CD4-positive, alpha-beta T cell treated with Interleukin-21 for 1 hour (primary cell): ENCODE data around the gene TSEN2.
"Not testable (repeated sequence)": the region's sequence is repeated elsewhere in the genome, so short reads cannot be mapped to it uniquely, and the experiment has no call there.

Experiments
- DNase-seq: peaks from one replicate; pipeline ENCODE4 v3.0.0-alpha.2; 2020

Gene TSEN2

DNA sequence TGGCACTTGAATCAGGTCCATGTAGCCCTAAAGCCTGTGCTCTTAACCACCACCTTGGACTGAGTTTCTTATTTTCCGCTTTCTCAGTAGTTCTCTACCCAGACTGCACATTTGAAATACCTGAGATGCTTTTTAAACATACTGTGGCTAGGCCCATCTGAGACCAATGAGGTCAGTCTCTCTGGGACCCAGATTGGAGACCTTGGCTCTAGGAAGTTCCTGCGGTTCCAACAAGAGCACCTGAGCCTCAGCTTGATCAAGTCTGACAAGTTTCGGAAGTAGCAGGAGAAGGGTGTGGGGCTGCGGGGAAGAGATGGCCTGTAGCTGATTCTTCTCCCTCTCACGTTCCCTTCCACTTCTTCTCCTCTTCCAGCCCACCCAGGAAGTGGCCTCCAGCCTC lies 11.5 kb upstream of the TSEN2 start:
- no peak for DNase-seq

- no peak for DNase-seq
These were observed 10.8 kb upstream of the TSEN2 start for GRCh38 chr3:12473511-12473910.

GRCh38 chr3:12476238-12476897 lies 7.9 kb upstream of the TSEN2 start:
- no peak for DNase-seq

GRCh38 chr3:12477256-12477655 lies 7.0 kb upstream of the TSEN2 start:
- no peak for DNase-seq

DNA sequence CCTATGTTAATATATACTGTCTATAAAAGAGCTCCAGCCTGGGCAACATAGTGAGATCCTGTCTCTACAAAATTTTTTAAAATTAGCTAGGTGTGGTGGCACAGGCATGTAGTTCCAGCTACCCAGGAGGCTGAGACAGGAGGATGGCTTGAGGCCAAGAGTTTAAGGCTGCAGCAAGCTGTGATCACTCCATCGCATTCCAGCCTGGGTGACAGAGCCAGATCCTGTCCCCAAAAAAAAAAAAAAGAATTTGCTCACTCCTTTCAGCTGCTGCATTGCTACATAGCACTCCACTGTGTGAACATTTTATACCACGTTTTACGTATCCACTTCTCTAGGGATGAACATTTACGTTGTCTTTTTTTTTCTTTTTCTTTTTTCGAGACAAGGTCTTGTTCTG lies 6.0 kb upstream of the TSEN2 start:
- no peak for DNase-seq

GRCh38 chr3:12479198-12479597 lies 5.1 kb upstream of the TSEN2 start:
- not testable (repeated sequence) for DNase-seq

GRCh38 chr3:12479919-12480427 lies 4.3 kb upstream of the TSEN2 start:
- DNase-seq: peak; percentile 68

DNA sequence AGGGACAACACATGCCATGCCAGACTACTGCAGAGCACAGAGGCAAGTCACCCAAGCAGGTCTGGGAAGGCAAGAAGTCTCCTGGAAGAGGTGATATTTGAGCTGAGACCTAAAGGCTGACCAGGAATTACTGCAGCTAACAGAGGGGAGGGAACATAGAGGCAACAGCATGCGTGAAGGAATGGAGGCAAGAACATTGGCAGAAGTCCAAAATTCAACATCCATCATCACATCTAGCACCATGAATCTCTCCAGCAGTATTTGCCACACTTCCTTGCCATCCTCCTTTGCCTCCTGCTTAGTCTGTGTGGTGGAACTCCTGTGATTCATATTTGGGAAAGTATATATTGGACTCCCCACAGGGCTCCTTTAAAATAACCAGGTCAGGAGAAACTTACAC lies 870 bp upstream of the TSEN2 start:
- DNase-seq: no peak

DNA sequence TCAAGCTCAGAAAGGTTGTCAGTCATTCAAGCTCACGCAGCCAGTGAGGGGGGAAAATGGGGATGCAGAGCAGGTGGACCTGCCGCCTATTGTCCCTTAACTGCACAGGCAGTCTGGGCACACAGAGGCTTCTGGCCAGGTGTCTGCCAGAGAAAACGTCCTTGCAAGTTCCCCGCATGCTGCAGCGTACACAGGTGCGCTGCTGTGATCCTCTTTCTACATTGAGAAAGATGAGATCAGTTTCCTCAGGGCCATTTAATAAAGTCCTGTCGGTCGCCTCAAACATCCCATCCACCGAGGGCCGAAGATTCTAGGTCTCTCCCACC lies 445 bp upstream of the TSEN2 start:
- no peak for DNase-seq

DNA sequence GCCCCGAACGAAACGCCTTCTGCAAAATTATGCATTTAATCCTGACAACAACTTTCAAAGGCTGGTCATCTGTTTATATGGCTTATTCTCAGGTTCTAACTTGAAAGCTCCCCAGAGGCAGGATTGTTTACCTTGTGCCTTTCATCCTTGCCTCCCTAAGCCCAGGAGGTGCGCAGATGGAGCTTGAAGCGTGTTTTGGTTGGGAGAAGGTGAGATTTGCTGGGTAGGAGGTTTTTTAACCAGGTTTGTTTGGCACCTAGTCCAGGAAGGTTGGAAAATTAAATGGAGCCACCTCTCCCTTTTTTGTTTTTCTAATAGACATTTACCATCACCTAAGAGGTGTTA lies 675 bp downstream of the TSEN2 start:
- DNase-seq: no peak

DNA sequence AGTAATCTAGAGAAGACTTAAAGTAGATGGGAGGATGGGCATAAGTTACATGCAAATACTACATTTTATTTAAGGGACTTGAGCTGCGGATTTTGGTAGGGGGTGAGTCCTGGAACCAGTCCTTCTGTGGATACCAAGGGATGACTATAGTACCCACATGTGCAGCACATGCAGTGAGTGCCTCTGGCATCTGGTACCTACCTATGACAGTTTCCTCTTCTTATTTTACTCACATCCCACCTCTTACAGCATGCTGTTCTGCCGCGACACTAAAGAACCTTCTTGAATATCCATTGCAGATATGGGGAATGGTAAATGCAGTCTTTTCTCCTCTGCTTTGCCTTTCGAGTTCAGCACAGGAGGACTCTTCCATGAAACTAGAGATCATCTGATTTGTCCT lies 1.7 kb downstream of the TSEN2 start:
- DNase-seq: no peak

DNA sequence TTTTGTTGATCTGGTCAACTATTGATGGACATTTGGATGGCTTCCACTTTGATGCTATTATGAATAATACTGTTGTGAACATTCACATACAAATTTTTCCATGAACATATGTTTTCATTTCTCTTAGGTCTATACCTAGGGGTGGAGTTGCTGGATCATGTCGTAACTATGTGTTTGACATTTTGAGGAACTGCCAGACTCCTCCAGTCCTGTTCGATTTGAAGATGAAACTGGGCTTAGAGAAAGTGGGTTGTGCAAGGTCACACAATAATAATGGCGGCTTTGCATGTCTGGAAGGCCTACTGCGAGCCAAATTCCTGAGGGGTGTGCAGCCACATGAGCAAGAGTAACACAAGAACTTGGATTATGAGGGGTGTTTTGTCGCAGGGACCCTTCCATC lies 2.6 kb downstream of the TSEN2 start:
- DNase-seq: no peak

- no peak for DNase-seq
These were observed 3.1 kb downstream of the TSEN2 start for GRCh38 chr3:12487336-12487735.

- no peak for DNase-seq
These were observed 3.5 kb downstream of the TSEN2 start for GRCh38 chr3:12487786-12488185.

DNA sequence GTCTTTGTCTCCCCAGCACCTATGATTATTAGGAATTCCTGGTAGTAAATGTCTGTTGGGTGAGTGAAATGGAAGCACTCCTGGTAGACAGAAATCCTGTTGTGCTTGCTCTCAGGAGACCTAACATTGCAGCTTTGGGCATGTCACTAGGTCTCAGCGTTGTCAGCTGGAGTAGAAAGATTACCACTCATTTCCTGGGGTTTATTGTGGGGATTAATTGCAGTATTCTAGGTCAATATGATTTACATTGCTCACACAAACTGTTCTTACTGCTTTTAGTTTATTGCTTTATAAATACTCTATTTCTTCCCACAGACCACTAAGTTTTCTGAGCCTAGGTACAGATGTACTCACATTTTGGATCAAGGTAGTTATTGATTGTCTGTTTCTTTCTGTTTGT lies 5.1 kb downstream of the TSEN2 start:
- no peak for DNase-seq

DNA sequence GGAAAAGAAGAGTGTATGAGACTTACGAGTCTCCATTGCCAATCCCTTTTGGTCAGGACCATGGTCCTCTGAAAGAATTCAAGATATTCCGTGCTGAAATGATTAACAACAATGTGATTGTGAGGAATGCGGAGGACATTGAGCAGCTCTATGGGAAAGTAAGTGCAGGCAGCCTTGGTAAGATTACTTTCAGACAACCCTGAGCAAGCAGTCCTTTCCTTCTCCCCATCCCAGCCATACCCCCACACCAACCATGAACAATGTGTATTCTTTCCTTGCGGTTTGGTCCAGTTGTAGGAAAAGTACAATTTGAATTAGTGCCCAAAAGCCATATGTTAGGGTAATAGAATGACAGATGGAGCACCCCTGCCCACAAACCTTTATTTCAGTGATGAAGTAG lies 5.6 kb downstream of the TSEN2 start:
- no peak for DNase-seq

GRCh38 chr3:12490547-12490946 lies 6.3 kb downstream of the TSEN2 start:
- no peak for DNase-seq

- DNase-seq: no peak
These were observed 11.6 kb downstream of the TSEN2 start for GRCh38 chr3:12495749-12496452.

DNA sequence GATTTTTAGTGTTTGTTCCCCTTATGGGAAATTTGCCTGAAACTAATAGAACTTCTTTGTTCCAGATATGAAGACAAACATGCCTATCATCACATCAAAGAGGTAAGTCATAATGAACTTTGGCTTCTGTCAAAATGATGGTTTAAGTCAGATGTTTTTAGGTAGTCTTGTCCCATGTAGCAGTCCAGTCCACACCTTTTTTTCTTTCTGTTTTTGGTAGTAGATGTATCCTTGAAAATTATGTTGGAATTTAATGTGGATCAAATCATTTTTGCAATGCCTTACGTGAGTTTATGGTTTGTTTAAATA lies 12.1 kb downstream of the TSEN2 start:
- no peak for DNase-seq

DNA sequence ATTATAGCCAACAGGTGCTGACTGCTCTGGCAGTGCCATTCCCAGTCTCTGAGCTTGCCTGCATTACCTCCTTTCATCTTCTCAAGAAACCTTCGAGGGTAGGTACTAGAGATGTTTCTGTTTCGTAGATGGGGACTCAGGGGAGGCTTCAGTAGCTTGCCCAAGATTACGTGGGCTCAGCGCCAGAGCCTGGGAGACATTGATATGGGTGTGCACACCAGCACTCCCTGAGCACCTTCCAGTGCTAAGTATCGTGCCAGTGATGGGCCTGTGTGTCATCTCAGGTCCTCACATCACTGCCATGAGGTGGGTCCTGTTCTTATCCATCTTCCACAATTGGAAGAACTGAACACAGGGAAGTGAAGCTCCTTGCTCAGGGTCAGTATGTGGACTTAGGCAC lies 15.2 kb downstream of the TSEN2 start:
- DNase-seq: no peak

- DNase-seq: no peak
These were observed 17.2 kb downstream of the TSEN2 start for GRCh38 chr3:12501360-12502020.

DNA sequence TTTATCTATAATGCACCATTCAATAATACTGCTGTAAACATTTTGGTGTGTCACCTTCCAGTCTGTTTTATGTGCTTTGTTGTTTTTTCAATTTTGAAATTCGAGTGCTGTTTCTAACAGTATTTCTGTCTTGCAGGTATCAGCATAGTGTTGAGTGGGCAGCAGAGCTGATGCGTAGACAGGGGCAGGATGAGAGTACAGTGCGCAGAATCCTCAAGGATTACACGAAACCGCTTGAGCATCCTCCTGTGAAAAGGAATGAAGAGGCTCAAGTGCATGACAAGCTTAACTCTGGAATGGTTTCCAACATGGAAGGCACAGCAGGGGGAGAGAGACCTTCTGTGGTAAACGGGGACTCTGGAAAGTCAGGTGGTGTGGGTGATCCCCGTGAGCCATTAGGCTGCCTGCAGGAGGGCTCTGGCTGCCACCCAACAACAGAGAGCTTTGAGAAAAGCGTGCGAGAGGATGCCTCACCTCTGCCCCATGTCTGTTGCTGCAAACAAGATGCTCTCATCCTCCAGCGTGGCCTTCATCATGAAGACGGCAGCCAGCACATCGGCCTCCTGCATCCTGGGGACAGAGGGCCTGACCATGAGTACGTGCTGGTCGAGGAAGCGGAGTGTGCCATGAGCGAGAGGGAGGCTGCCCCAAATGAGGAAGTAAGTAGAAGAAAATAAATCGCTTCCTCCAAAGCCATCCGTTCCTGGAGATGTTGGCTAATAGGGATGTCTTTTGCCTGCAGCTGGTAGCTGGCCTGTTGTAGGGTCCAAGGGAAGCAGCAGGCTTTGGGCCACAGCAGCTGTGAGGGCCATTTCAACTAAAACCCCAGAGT lies 19.1 kb downstream of the TSEN2 start:
- no peak for DNase-seq

GRCh38 chr3:12506201-12506709 lies 22.0 kb downstream of the TSEN2 start:
- DNase-seq: no peak
